Cardiac muscle cell (in vitro differentiated cells and primary cell): ENCODE results near the gene CSAG1. TPM values are rescaled to one million over a fixed set of nuclear protein-coding genes. Genes with fewer than 3 reads are reported as not detected.
"Not testable (repeated sequence)": the region's sequence is repeated elsewhere in the genome, so short reads cannot be mapped to it uniquely, and the experiment has no call there.

ENCODE experiments used
- DNase-seq, 2 donors: peaks; one replicate each; pipeline versions ENCODE4 v3.0.0 to v3.0.0-alpha.2; 2010 to 2017; ENCODE audit warnings: low read depth in 1 of 2, low spot score in 1 of 2
- H3K27ac ChIP-seq: fragments of 200-600 bp; sonication (generic); 2 replicates; pipeline ENCODE4 v1.5.1; 2016
- H3K27me3 ChIP-seq: fragments of 200-600 bp; sonication (generic); 2 replicates; pipeline ENCODE4 v1.6.0; 2016; ENCODE audit warnings: control low read depth
- H3K36me3 ChIP-seq: fragments of 200-600 bp; sonication (generic); 2 replicates; pipeline ENCODE4 v1.5.1; 2016; ENCODE audit warnings: control low read depth
- H3K4me1 ChIP-seq: fragments of 200-600 bp; sonication (generic); 2 replicates; pipeline ENCODE4 v1.8.1; 2017; ENCODE audit warnings: low read depth, mild to moderate bottlenecking, mixed run types
- H3K4me3 ChIP-seq: fragments of 200-600 bp; sonication (generic); 2 replicates; pipeline ENCODE4 v1.5.1; 2016; ENCODE audit warnings: mild to moderate bottlenecking
- H3K9me3 ChIP-seq: fragments of 200-600 bp; sonication (generic); 2 replicates; pipeline ENCODE4 v1.5.1; 2017; ENCODE audit warnings: low read depth, mild to moderate bottlenecking, control low read depth
- CTCF ChIP-seq: IDR thresholded peaks from 2 replicates; pipeline ENCODE4 v1.5.1; 2012; ENCODE audit warnings: low read depth, mild to moderate bottlenecking, low read length
- polyA plus RNA-seq: library from polyadenylated mRNA; unstranded; fragments of >200 nt; fragmentation: Nextera tagmentation; extraction: Ambion mirVana; gene quantifications from 2 replicates; pipeline ENCODE4 v1.2.1, GENCODE V29; 2016
- total RNA-seq: library from RNA; depleted of rRNA; stranded (reverse); fragments of >200 nt; gene quantifications from 2 replicates; pipeline ENCODE4 v1.2.3, GENCODE V29; 2016

The CSAG1 gene
- total and polyA plus RNA-seq, 2 experiments from 2014 or later: not detected

- Histone ChIP-seq H3K27ac (no peak overlapping the region), H3K9me3 (no peaks in the 10 kb centered on the region), H3K4me1 (no peaks in the 10 kb centered on the region), H3K36me3 (no peaks in the 10 kb centered on the region), H3K4me3 (no peak overlapping the region), H3K27me3 (no peaks in the 10 kb centered on the region)
- no peak for DNase-seq
- no peak for TF ChIP-seq CTCF
Measured at GRCh38 chrX:152738560-152738959, 5.0 kb upstream of the CSAG1 start.

- H3K27ac ChIP-seq, H3K9me3 ChIP-seq, H3K27me3 ChIP-seq, DNase-seq, H3K36me3 ChIP-seq, H3K4me1 ChIP-seq, H3K4me3 ChIP-seq: not testable (repeated sequence)
Measured at GRCh38 chrX:152736528-152736927, 3.0 kb upstream of the CSAG1 start.

DNA sequence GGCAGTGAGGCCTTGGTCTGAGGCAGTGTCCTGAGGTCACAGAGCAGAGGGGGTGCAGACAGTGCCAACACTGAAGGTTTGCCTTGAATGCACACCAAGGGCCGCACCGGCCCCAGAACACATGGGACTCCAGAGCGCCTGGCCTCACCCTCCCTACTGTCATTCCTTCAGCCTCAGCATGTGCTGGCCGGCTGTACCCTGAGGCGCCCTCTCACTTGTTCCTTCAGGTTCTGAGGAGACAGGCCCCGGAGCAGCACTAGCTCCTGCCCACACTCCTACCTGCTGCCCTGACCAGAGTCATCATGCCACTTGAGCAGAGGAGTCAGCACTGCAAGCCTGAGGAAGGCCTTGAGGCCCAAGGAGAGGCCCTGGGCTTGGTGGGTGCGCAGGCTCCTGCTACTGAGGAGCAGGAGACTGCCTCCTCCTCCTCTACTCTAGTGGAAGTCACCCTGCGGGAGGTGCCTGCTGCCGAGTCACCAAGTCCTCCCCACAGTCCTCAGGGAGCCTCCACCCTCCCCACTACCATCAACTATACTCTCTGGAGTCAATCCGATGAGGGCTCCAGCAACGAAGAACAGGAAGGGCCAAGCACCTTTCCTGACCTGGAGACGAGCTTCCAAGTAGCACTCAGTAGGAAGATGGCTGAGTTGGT is 2.5 kb upstream of the CSAG1 start:
- no peaks in the 10 kb centered on the region for H3K9me3 ChIP-seq

DNA sequence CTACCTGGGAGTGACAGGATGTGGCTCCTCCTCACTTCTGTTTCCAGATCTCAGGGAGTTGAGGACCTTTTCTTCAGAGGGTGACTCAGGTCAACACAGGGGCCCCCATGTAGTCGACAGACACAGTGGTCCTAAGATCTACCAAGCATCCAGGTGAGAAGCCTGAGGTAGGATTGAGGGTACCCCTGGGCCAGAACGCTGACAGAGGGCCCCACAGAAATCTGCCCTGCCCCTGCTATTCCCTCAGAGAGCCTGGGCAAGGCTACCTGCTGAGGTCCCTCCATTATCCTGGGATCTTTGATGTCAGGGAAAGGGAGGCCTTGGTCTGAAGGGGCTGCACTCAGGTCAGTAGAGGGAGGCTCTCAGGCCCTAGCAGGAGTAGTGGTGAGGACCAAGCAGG is 1.6 kb upstream of the CSAG1 start:
- Histone ChIP-seq H3K4me3 (no peak overlapping the region), H3K27ac (no peak overlapping the region), H3K36me3 (no peaks in the 10 kb centered on the region), H3K27me3 (no peaks in the 10 kb centered on the region), H3K9me3 (no peaks in the 10 kb centered on the region), H3K4me1 (no peaks in the 10 kb centered on the region)
- no peak for DNase-seq
- TF ChIP-seq CTCF: no peak

More for the DNA sequence above, 2.5 kb upstream of the CSAG1 start:
- Histone ChIP-seq H3K36me3 (no peaks in the 10 kb centered on the region), H3K4me3 (no peak overlapping the region), H3K4me1 (no peaks in the 10 kb centered on the region), H3K27ac (no peak overlapping the region), H3K27me3 (no peaks in the 10 kb centered on the region)
- no peak for TF ChIP-seq CTCF
- no peak for DNase-seq

- H3K9me3 ChIP-seq, H3K27ac ChIP-seq, H3K4me1 ChIP-seq, DNase-seq, H3K4me3 ChIP-seq, H3K36me3 ChIP-seq, H3K27me3 ChIP-seq: not testable (repeated sequence)
Measured at GRCh38 chrX:152734143-152734858, 780 bp upstream of the CSAG1 start.

- no peaks in the 10 kb centered on the region for H3K4me1 ChIP-seq
- H3K4me3 ChIP-seq: no peak overlapping the region
- no peak for DNase-seq
- H3K27ac ChIP-seq: no peak overlapping the region
- H3K36me3 ChIP-seq: no peaks in the 10 kb centered on the region
- no peaks in the 10 kb centered on the region for H3K27me3 ChIP-seq
- no peaks in the 10 kb centered on the region for H3K9me3 ChIP-seq
- TF ChIP-seq CTCF: no peak
Measured at GRCh38 chrX:152725409-152725808, 8.1 kb downstream of the CSAG1 start.

DNA sequence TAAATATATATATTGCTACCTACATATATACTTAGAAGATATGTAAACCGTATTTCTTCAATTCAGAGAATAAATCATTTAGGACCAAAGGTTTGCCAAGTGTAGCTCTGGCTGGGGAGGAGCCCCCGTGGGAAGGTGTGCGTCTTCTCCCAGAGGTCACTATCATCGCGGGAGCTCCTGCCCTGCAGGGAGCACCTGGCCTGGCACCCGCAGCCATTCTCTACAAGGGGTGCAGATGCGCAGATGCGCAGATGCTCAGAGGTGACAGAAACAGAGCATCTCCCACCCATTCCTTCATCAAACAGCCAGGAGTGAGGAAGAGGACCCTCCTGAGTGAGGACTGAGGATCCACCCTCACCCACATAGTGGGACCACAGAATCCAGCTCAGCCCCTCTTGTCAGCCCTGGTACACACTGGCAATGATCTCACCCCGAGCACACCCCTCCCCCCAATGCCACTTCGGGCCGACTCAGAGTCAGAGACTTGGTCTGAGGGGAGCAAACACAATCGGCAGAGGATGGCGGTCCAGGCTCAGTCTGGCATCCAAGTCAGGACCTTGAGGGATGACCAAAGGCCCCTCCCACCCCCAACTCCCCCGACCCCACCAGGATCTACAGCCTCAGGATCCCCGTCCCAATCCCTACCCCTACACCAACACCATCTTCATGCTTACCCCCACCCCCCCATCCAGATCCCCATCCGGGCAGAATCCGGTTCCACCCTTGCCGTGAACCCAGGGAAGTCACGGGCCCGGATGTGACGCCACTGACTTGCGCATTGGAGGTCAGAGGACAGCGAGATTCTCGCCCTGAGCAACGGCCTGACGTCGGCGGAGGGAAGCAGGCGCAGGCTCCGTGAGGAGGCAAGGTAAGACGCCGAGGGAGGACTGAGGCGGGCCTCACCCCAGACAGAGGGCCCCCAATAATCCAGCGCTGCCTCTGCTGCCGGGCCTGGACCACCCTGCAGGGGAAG is 19.4 kb downstream of the CSAG1 start, which contains the start of gene MAGEA2B:
Gene MAGEA2B (plus strand): TSS at position 814 of the 973 bp plus-strand sequence. CDS start 2,479 bp downstream, outside the sequence.
- H3K4me3 ChIP-seq, H3K27ac ChIP-seq, H3K4me1 ChIP-seq, DNase-seq, H3K36me3 ChIP-seq, H3K9me3 ChIP-seq, H3K27me3 ChIP-seq: not testable (repeated sequence)

- not testable (repeated sequence) for DNase-seq, H3K27me3 ChIP-seq, H3K4me3 ChIP-seq, H3K9me3 ChIP-seq, H3K36me3 ChIP-seq, H3K27ac ChIP-seq, H3K4me1 ChIP-seq
Measured at GRCh38 chrX:152713195-152713594, 20.3 kb downstream of the CSAG1 start.

- H3K27me3 ChIP-seq, H3K4me3 ChIP-seq, H3K4me1 ChIP-seq, DNase-seq, H3K36me3 ChIP-seq, H3K9me3 ChIP-seq, H3K27ac ChIP-seq: not testable (repeated sequence)
Measured at GRCh38 chrX:152709173-152709572, 24.3 kb downstream of the CSAG1 start, which contains the start of gene CSAG2. CSAG2 (minus strand) TSS chrX:152709273; CDS start chrX:152709112, 161 bp downstream.
